ENCODE measurements around the gene MALL. TPM values are rescaled to one million over a fixed set of nuclear protein-coding genes. Genes with fewer than 3 reads are reported as not detected.

The MALL gene
- total and polyA plus RNA-seq, 2 of the 8 experiments (the other 6 are each of a cell fraction or from before 2014, with no cell fraction given) = 3.9 to 8.0 TPM

GRCh38 chr2:110120171-110121051 is 4.8 kb upstream of the MALL start:
- TF ChIP-seq SP2 (IDR thresholded peaks at IDR 0.05; ENCODE audit: low read length) (no peak), TCF12 (IDR thresholded peaks at IDR 0.05; ENCODE audit: low read depth, low read length) (no peak), KDM4A (IDR thresholded peaks at IDR 0.05; ENCODE audit: low read depth, low read length, severe bottlenecking) (no peak), SIRT6 (IDR thresholded peaks at IDR 0.05; ENCODE audit: low read length) (no peak), CHD2 (IDR thresholded peaks at IDR 0.05; ENCODE audit: low read length) (no peak), USF2 (IDR thresholded peaks at IDR 0.05; ENCODE audit: low read length) (no peak)
- Histone ChIP-seq H3K27me3 (replicated peaks in 1 of 4; ENCODE audit: control insufficient read depth in 3 of 4, extremely low read depth in 1 of 4, insufficient read depth in 3 of 4, low read length in 3 of 4) (peaks cover 0 to 15% (median 9%) of the 10 kb centered on the region in 4 experiments; a peak in 6 of 7 replicates), H3K4me1 (replicated peaks in 1 of 4; ENCODE audit: control insufficient read depth in 3 of 4, insufficient read depth in 4 of 4, low read length in 3 of 4) (peaks cover 0 to 5% (median 2%) of the 10 kb centered on the region in 4 experiments; a peak in 4 of 7 replicates), H3K14ac (ENCODE audit: insufficient read length) (no peak overlapping the region), H2AK5ac (ENCODE audit: low read depth, low read length) (no peak overlapping the region), H3K79me1 (ENCODE audit: low read depth, low read length) (no peaks in the 10 kb centered on the region), H3K36me3 (ENCODE audit: control insufficient read depth in 2 of 4, insufficient read depth in 4 of 4, low read length in 3 of 4) (no peaks in the 10 kb centered on the region), H3K27ac (ENCODE audit: low read depth, low read length) (no peak overlapping the region), H3K23me2 (ENCODE audit: low read depth, low read length) (peaks cover 7% of the 10 kb centered on the region), H3K4me2 (ENCODE audit: insufficient read depth in 1 of 2, low read depth in 2 of 2, low read length in 2 of 2) (no peak overlapping the region), H2BK120ac (replicated peaks; ENCODE audit: low read depth, low read length) (no peak overlapping the region), H2BK15ac (ENCODE audit: low read length) (no peak overlapping the region), H4K20me1 (replicated peaks in 1 of 2; ENCODE audit: control insufficient read depth in 1 of 2, insufficient read depth in 2 of 2, low read length in 2 of 2) (no peaks in the 10 kb centered on the region), H2BK12ac (ENCODE audit: low read depth, low read length) (no peak overlapping the region), H3K56ac (replicated peaks; ENCODE audit: insufficient read length, low read depth, low read length) (no peak overlapping the region), H3K4ac (replicated peaks; ENCODE audit: insufficient read length, low read depth, low read length) (no peak overlapping the region), H2BK5ac (ENCODE audit: low read depth, low read length) (no peak overlapping the region), H2BK20ac (ENCODE audit: low read length) (no peak overlapping the region), H2AFZ (ENCODE audit: low read length) (no peak overlapping the region), H3K9me3 (ENCODE audit: insufficient read depth in 2 of 2, low read depth in 1 of 2, low read length in 1 of 2) (no peaks in the 10 kb centered on the region), H4K5ac (ENCODE audit: insufficient read length, low read depth, low read length) (no peak overlapping the region), H4K91ac (replicated peaks; ENCODE audit: insufficient read length, low read length) (no peak overlapping the region), H3K4me3 (ENCODE audit: extremely low read depth in 1 of 4, insufficient read depth in 2 of 4, low read depth in 3 of 4, low read length in 4 of 4) (no peak overlapping the region), H3K9ac (replicated peaks in 1 of 4; ENCODE audit: extremely low read depth in 1 of 4, low read depth in 3 of 4, low read length in 3 of 4) (no peak overlapping the region), H3K79me2 (ENCODE audit: control insufficient read depth in 1 of 2, insufficient read depth in 2 of 2, low read length in 2 of 2) (no peaks in the 10 kb centered on the region), H3K18ac (ENCODE audit: extremely low read depth, low read length) (no peak overlapping the region), H3K23ac (ENCODE audit: insufficient read length) (no peak overlapping the region), H4K8ac (ENCODE audit: extremely low read depth, insufficient read depth, low read length) (no peak overlapping the region; the same call in 1 of the 2 replicates)
- no peak for DNase-seq (ENCODE audit: low read depth in 1 of 2, low spot score in 2 of 2)
- 85% methylated on average over 11 of the region's 11 CpGs; no CpG with 5 or more reads in 1 of the 2 experiments for WGBS, 2 experiments (ENCODE audit: extremely low coverage in 1 of 2, insufficient coverage in 1 of 2, insufficient read length in 1 of 2, insufficient replicate concordance in 2 of 2, low coverage in 1 of 2, low lambda C conversion rate in 2 of 2, missing lambda C conversion rate in 1 of 2)
- FAIRE-seq = no peak
- CTCF ChIA-PET (ENCODE audit: partially characterized antibody) = interaction anchor here (0.6 to 0.7 kb wide), 2 partner anchors 24 to 605 kb away, joined by 3 read pairs; no protein-coding TSS in a partner anchor
- POLR2A ChIA-PET (ENCODE audit: partially characterized antibody) = no interaction called here
